ENCODE measurements around the gene MYCBP. TPM values are rescaled to one million over a fixed set of nuclear protein-coding genes. Genes with fewer than 3 reads are reported as not detected.

MYCBP gene
- total and polyA plus RNA-seq, 2 of the 13 experiments (the other 11 are each of a cell fraction or from before 2014, with no cell fraction given) = 11.4 to 30.4 TPM

DNA sequence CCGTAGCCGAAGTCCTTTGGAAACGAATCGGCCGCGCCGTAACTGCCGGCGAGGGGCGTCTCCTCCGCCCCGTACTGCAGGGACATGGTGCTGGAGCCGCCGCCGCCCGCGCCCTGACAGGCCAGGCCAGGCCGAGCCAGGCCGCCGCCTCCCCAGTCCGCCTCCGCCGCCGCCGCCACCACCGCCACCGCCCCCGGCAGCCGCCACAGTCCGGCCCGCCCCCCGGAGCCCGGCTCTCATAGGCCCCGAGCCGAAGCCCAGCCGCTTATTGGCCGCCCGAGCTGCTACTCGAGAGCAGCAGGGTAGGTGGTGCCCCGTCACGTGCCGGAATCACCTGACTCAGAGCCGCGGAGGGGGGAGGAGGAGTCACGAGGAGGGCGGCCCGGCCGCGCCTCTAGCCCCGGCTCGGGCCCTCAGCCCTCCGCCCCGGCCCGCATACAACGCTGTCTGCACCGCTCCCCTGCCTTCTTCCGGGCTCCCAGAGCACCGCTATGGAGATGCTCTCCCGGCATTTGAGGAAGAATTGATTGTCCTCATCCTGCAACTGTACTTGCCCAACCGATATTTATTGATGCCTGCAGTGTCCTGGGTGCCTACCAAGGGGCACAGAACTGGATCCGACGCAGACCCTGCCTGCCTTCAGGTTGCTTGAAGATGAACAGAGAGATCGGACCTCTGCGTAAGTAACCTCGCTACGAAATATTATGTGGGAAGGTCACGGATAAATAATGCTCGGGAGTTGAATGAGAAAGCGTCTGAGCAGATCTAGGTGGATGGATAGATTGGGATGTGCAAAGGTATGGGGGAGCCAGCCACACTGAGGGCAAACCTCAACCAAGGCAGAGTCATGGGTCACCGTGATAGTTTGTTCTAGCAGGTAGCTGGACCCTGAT, 13.3 kb downstream of the MYCBP start, which contains the start of gene RRAGC (continued):
- TF ChIP-seq ZBTB8A (CRISPR knock-in tag; IDR thresholded peaks at IDR 0.05; ENCODE audit: borderline replicate concordance, low read depth) = no peak
- TF ChIP-seq MAX (IDR thresholded peaks at IDR 0.05) = peak; percentile 87; the same call in 1 of the 2 replicates
- no peak for TF ChIP-seq ZSCAN29 (CRISPR knock-in tag; conservative IDR thresholded peaks at IDR 0.05)
- TF ChIP-seq ZNF432 (CRISPR knock-in tag; IDR thresholded peaks at IDR 0.05; ENCODE audit: borderline replicate concordance) = no peak
- 0 out of 2 replicates have a peak, but pooled peaks have one; percentile 54 for TF ChIP-seq KDM5B (CRISPR knock-in tag; IDR thresholded peaks at IDR 0.05; ENCODE audit: borderline replicate concordance)
- TF ChIP-seq HOXA7 (CRISPR knock-in tag; IDR thresholded peaks at IDR 0.05) = no peak
- no peak; the same call in 1 of the 2 replicates for TF ChIP-seq ZNF792 (CRISPR knock-in tag; IDR thresholded peaks at IDR 0.05)
- TF ChIP-seq, protein P1, sequence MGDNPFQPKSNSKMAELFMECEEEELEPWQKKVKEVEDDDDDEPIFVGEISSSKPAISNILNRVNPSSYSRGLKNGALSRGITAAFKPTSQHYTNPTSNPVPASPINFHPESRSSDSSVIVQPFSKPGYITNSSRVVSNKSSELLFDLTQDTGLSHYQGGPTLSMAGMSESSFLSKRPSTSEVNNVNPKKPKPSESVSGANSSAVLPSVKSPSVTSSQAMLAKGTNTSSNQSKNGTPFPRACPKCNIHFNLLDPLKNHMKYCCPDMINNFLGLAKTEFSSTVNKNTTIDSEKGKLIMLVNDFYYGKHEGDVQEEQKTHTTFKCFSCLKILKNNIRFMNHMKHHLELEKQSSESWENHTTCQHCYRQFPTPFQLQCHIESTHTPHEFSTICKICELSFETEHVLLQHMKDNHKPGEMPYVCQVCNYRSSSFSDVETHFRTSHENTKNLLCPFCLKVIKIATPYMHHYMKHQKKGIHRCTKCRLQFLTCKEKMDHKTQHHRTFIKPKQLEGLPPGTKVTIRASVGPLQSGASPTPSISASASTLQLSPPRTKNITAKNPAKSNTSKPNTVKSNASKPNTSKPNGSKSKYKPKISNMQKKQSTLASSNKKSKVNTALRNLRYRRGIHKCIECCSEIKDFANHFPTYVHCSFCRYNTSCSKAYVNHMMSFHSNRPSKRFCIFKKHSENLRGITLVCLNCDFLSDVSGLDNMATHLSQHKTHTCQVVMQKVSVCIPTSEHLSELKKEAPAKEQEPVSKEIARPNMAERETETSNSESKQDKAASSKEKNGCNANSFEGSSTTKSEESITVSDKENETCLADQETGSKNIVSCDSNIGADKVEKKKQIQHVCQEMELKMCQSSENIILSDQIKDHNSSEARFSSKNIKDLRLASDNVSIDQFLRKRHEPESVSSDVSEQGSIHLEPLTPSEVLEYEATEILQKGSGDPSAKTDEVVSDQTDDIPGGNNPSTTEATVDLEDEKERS (CRISPR knock-in tag; IDR thresholded peaks at IDR 0.05) = no peak
- TF ChIP-seq WIZ (CRISPR knock-in tag; IDR thresholded peaks at IDR 0.05) = no peak
- TF ChIP-seq RAD21 (CRISPR knock-in tag; IDR thresholded peaks at IDR 0.05) = no peak; the same call in 1 of the 2 replicates
- no peak for TF ChIP-seq ZNF816 (CRISPR knock-in tag; IDR thresholded peaks at IDR 0.05; ENCODE audit: borderline replicate concordance)
- TF ChIP-seq MATR3 (CRISPR knock-in tag; IDR thresholded peaks at IDR 0.05) = no peak
- TF ChIP-seq, protein P2, sequence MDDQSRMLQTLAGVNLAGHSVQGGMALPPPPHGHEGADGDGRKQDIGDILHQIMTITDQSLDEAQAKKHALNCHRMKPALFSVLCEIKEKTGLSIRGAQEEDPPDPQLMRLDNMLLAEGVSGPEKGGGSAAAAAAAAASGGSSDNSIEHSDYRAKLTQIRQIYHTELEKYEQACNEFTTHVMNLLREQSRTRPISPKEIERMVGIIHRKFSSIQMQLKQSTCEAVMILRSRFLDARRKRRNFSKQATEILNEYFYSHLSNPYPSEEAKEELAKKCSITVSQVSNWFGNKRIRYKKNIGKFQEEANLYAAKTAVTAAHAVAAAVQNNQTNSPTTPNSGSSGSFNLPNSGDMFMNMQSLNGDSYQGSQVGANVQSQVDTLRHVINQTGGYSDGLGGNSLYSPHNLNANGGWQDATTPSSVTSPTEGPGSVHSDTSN (CRISPR knock-in tag; IDR thresholded peaks at IDR 0.05; ENCODE audit: borderline replicate concordance) = no peak
- no peak for TF ChIP-seq ZSCAN9 (CRISPR knock-in tag; IDR thresholded peaks at IDR 0.05; ENCODE audit: borderline replicate concordance)
- TF ChIP-seq AKAP8 (CRISPR knock-in tag; IDR thresholded peaks at IDR 0.05) = no peak
- TF ChIP-seq HNRNPL (IDR thresholded peaks at IDR 0.05; ENCODE audit: low read depth, low read length) = no peak
- TF ChIP-seq ZNF720 (CRISPR knock-in tag; IDR thresholded peaks at IDR 0.05) = no peak
- no peak for TF ChIP-seq ZNF737 (CRISPR knock-in tag; IDR thresholded peaks at IDR 0.05; ENCODE audit: borderline replicate concordance)
- no peak for TF ChIP-seq SYNCRIP (IDR thresholded peaks at IDR 0.05; ENCODE audit: insufficient read depth, low read depth, low read length)
- TF ChIP-seq, protein P3, sequence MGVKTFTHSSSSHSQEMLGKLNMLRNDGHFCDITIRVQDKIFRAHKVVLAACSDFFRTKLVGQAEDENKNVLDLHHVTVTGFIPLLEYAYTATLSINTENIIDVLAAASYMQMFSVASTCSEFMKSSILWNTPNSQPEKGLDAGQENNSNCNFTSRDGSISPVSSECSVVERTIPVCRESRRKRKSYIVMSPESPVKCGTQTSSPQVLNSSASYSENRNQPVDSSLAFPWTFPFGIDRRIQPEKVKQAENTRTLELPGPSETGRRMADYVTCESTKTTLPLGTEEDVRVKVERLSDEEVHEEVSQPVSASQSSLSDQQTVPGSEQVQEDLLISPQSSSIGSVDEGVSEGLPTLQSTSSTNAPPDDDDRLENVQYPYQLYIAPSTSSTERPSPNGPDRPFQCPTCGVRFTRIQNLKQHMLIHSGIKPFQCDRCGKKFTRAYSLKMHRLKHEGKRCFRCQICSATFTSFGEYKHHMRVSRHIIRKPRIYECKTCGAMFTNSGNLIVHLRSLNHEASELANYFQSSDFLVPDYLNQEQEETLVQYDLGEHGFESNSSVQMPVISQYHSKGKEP (CRISPR knock-in tag; IDR thresholded peaks at IDR 0.05) = no peak
- peak; percentile 17 for TF ChIP-seq XRCC5 (optimal IDR thresholded peaks at IDR 0.05; ENCODE audit: low read length)
- no peak for TF ChIP-seq FOXP1 (IDR thresholded peaks at IDR 0.05)
- no peak for TF ChIP-seq FOXP1 (CRISPR knock-in tag; IDR thresholded peaks at IDR 0.05)
- TF ChIP-seq CHD2 (IDR thresholded peaks at IDR 0.05; ENCODE audit: low read depth, low read length) = no peak
- no peak for TF ChIP-seq HMG20A (CRISPR knock-in tag; IDR thresholded peaks at IDR 0.05; ENCODE audit: borderline replicate concordance)

Data from HepG2 (cell line).